NT2/D1 (cell line): ENCODE measurements around the gene EEF2.

Source experiments
- SUZ12 ChIP-seq: IDR thresholded peaks from 2 replicates; pipeline ENCODE4 v1.6.1; 2011; ENCODE audit not compliant: insufficient read length, insufficient read depth; ENCODE audit errors: extremely low read depth
- YY1 ChIP-seq: IDR thresholded peaks from 2 replicates; pipeline ENCODE4 v1.6.1; 2011; ENCODE audit not compliant: insufficient read length, insufficient read depth
- ZNF274 ChIP-seq: IDR thresholded peaks from 2 replicates; pipeline ENCODE4 v1.6.1; 2011; ENCODE audit warnings: mild to moderate bottlenecking, low read depth, low read length

- TF ChIP-seq ZNF274 (no peak), YY1 (no peak), SUZ12 (no peak)
Measured at GRCh38 chr19:3970808-3971598, 14.3 kb downstream of the EEF2 start, which contains the start of gene DAPK3.
